GM21723 (cell line): ENCODE data around the gene CLCN5.
"Not testable (repeated sequence)": the region's sequence is repeated elsewhere in the genome, so short reads cannot be mapped to it uniquely, and the experiment has no call there.

Experiments
- ATAC-seq: cut with Tn5 transposase; IDR thresholded peaks from one replicate; pipeline ENCODE4 v1.9.1; 2021; ENCODE audit warnings: mild to moderate bottlenecking, moderate library complexity; ENCODE audit not compliant: unreplicated experiment

CLCN5 gene

GRCh38 chrX:49995107-49995731 lies 72.8 kb downstream of the CLCN5 start:
- ATAC-seq, result no peak

- no peak for ATAC-seq
Observed at GRCh38 chrX:49995795-49996455, 73.5 kb downstream of the CLCN5 start.

GRCh38 chrX:49996474-49996873 lies 74.1 kb downstream of the CLCN5 start:
- no peak for ATAC-seq

GRCh38 chrX:49999087-49999486 lies 76.7 kb downstream of the CLCN5 start:
- ATAC-seq, result no peak

- no peak for ATAC-seq
Observed at GRCh38 chrX:50000937-50001542, 78.6 kb downstream of the CLCN5 start.

- ATAC-seq, result peak; percentile 64
Observed at GRCh38 chrX:50002067-50002714, 79.8 kb downstream of the CLCN5 start.

- no peak for ATAC-seq
Observed at GRCh38 chrX:50003467-50003866, 81.1 kb downstream of the CLCN5 start.

GRCh38 chrX:50003927-50004326 lies 81.5 kb downstream of the CLCN5 start:
- ATAC-seq, result no peak

GRCh38 chrX:50025591-50025990 lies 103.2 kb downstream of the CLCN5 start:
- not testable (repeated sequence) for ATAC-seq

GRCh38 chrX:50035126-50035525 lies 112.7 kb downstream of the CLCN5 start:
- ATAC-seq, result no peak

GRCh38 chrX:50036426-50036825 lies 114.0 kb downstream of the CLCN5 start:
- ATAC-seq, result no peak

- ATAC-seq, result no peak
Observed at GRCh38 chrX:50045823-50046222, 123.4 kb downstream of the CLCN5 start.

GRCh38 chrX:50049228-50049627 lies 126.8 kb downstream of the CLCN5 start:
- no peak for ATAC-seq

- ATAC-seq, result no peak
Observed at GRCh38 chrX:50054147-50054546, 131.8 kb downstream of the CLCN5 start.

GRCh38 chrX:50066318-50066937 lies 144.0 kb downstream of the CLCN5 start:
- no peak for ATAC-seq

GRCh38 chrX:50067435-50068284 lies 145.3 kb downstream of the CLCN5 start:
- ATAC-seq, result no peak

GRCh38 chrX:50068285-50068563 lies 145.8 kb downstream of the CLCN5 start:
- ATAC-seq, result no peak

- no peak for ATAC-seq
Observed at GRCh38 chrX:50068893-50069292, 146.5 kb downstream of the CLCN5 start.

GRCh38 chrX:50071494-50071893 lies 149.1 kb downstream of the CLCN5 start:
- ATAC-seq, result no peak

- ATAC-seq, result no peak
Observed at GRCh38 chrX:50072110-50072509, 149.7 kb downstream of the CLCN5 start.

- no peak for ATAC-seq
Observed at GRCh38 chrX:50073601-50074000, 151.2 kb downstream of the CLCN5 start.
